ENCODE measurements around the gene SAMD3.

GRCh38 chr6:130120731-130121130 lies 102.0 kb downstream of the SAMD3 start:
- TF ChIP-seq RAD21 (IDR thresholded peaks at IDR 0.05; ENCODE audit: low read length): no peak
- TF ChIP-seq EP300 (IDR thresholded peaks at IDR 0.05; ENCODE audit: borderline replicate concordance in 1 of 2, low read depth in 1 of 2, low read length in 1 of 2): no peak
- TF ChIP-seq CTCF (IDR thresholded peaks at IDR 0.05): no peak
- no peak for TF ChIP-seq REST (IDR thresholded peaks at IDR 0.05; ENCODE audit: low read depth, low read length)
- no peak for TF ChIP-seq FOSL2 (IDR thresholded peaks at IDR 0.05; ENCODE audit: borderline replicate concordance, low read depth)
- no peak for TF ChIP-seq YY1 (IDR thresholded peaks at IDR 0.05; ENCODE audit: low read depth)
- no peak for TF ChIP-seq JUND (IDR thresholded peaks at IDR 0.05)
- no peak for TF ChIP-seq EZH2phosphoT487 (IDR thresholded peaks at IDR 0.05; ENCODE audit: borderline replicate concordance, low read depth)
- no peak for TF ChIP-seq POLR2AphosphoS5 (IDR thresholded peaks at IDR 0.05; ENCODE audit: low read depth, low read length)
- TF ChIP-seq FOXM1 (IDR thresholded peaks at IDR 0.05; ENCODE audit: low read depth): no peak
- no peak for TF ChIP-seq SMC3 (IDR thresholded peaks at IDR 0.05; ENCODE audit: low read depth, low read length)
